Keratinocyte (primary cell): Measurements from ENCODE around the gene GADD45B. TPM values are rescaled to one million over a fixed set of nuclear protein-coding genes. Genes with fewer than 3 reads are reported as not detected.
A peak's percentile ranks its signal among the peaks of the same experiment; 100 is the strongest.

ENCODE experiments used
- DNase-seq: peaks from one replicate; pipeline ENCODE4 v3.0.0-alpha.2; 2011; ENCODE audit warnings: low read depth, missing footprints, low spot score
- FAIRE-seq: peaks from 2 replicates; lab custom pipeline; 2011; peaks lifted over from hg19 to GRCh38; lab: Jason Lieb, UNC
- H2AFZ ChIP-seq: 2 replicates; pipeline ENCODE4 v1.6.0; 2012; ENCODE audit warnings: low read length, control low read depth, inconsistent platforms; ENCODE audit not compliant: control insufficient read depth
- H3K27ac ChIP-seq: 2 replicates; pipeline ENCODE4 v1.5.1; 2011; ENCODE audit warnings: low read length; ENCODE audit not compliant: control insufficient read depth, insufficient read depth
- H3K27me3 ChIP-seq: 3 replicates; pipeline ENCODE4 v1.6.0; 2011; ENCODE audit warnings: low read length; ENCODE audit not compliant: control insufficient read depth, insufficient read depth; ENCODE audit errors: extremely low read depth
- H3K36me3 ChIP-seq, 2 experiments: 2 replicates in 1 of 2; 3 replicates in 1 of 2; pipeline ENCODE4 v1.5.1; 2011; ENCODE audit warnings: low read length in 2 of 2, mild to moderate bottlenecking in 1 of 2; ENCODE audit not compliant: control insufficient read depth in 2 of 2, insufficient read depth in 2 of 2; ENCODE audit errors: extremely low read depth in 1 of 2
- H3K4me1 ChIP-seq: 3 replicates; pipeline ENCODE4 v1.5.1; 2011; ENCODE audit warnings: low read length; ENCODE audit not compliant: control insufficient read depth, insufficient read depth; ENCODE audit errors: extremely low read depth
- H3K4me2 ChIP-seq: 3 replicates; pipeline ENCODE4 v1.6.0; 2011; ENCODE audit warnings: low read depth, low read length; ENCODE audit not compliant: control insufficient read depth, insufficient read depth; ENCODE audit errors: extremely low read depth
- H3K4me3 ChIP-seq, 3 experiments: fragments of 200-600 bp in 1 of 3; sonication (generic) in 1 of 3; 2 replicates in 2 of 3; 3 replicates in 1 of 3; pipeline ENCODE4 v1.5.1; 2011 to 2016; ENCODE audit warnings: low read length in 3 of 3, mild to moderate bottlenecking in 3 of 3, control low read depth in 2 of 3, inconsistent platforms in 1 of 3, low read depth in 1 of 3, mixed read lengths in 1 of 3, mixed run types in 1 of 3, moderate library complexity in 1 of 3; ENCODE audit not compliant: control insufficient read depth in 2 of 3, insufficient read depth in 2 of 3; ENCODE audit errors: extremely low read depth in 1 of 3
- H3K79me2 ChIP-seq: 2 replicates; pipeline ENCODE4 v1.6.0; 2012; ENCODE audit warnings: low read length; ENCODE audit not compliant: control insufficient read depth, insufficient read depth
- H3K9ac ChIP-seq: 3 replicates; pipeline ENCODE4 v1.6.0; 2011; ENCODE audit warnings: low read length; ENCODE audit not compliant: control insufficient read depth, insufficient read depth; ENCODE audit errors: extremely low read depth
- H3K9me1 ChIP-seq: 3 replicates; pipeline ENCODE4 v1.6.0; 2011; ENCODE audit warnings: low read length; ENCODE audit not compliant: control insufficient read depth, insufficient read depth; ENCODE audit errors: extremely low read depth
- H3K9me3 ChIP-seq: 2 replicates; pipeline ENCODE4 v1.5.1; 2012; ENCODE audit warnings: low read depth, low read length; ENCODE audit not compliant: control insufficient read depth
- H4K20me1 ChIP-seq: 3 replicates; pipeline ENCODE4 v1.6.0; 2011; ENCODE audit warnings: low read length; ENCODE audit not compliant: control insufficient read depth, insufficient read depth; ENCODE audit errors: extremely low read depth
- CTCF ChIP-seq, 3 experiments: IDR thresholded peaks in 1 of 3; conservative IDR thresholded peaks in 1 of 3; optimal IDR thresholded peaks in 1 of 3; 2 replicates in 2 of 3; 3 replicates in 1 of 3; pipeline versions ENCODE3 to v1.5.1; 2011; ENCODE audit warnings: low read length in 3 of 3, mild to moderate bottlenecking in 3 of 3, moderate library complexity in 2 of 3, control low read depth in 1 of 3, inconsistent platforms in 1 of 3; ENCODE audit not compliant: insufficient read depth in 2 of 3; ENCODE audit errors: extremely low read depth in 1 of 3
- EZH2 ChIP-seq: IDR thresholded peaks from one replicate; pipeline ENCODE4 v1.6.1; 2012; ENCODE audit warnings: inconsistent platforms, mild to moderate bottlenecking, low read length, moderate library complexity
- dilution Hi-C: fragments of 300-500 bp; cut with MboI; formaldehyde crosslinking; loops from one replicate; pipeline ENCODE4 v1.7.0; 2020; ENCODE audit warnings: low sequenced_read_pairs; ENCODE audit not compliant: extremely low pct_ligation_motif_present
- polyA plus RNA-seq, 5 experiments: library from polyadenylated mRNA; depleted of rRNA in 3 of 5; stranded (reverse) in 3 of 5; stranded (forward) in 1 of 5; unstranded in 1 of 5; fragments of >200 nt; gene quantifications; 1 replicate in 1 of 5; 2 replicates in 3 of 5; 3 replicates in 1 of 5; pipeline versions ENCODE4 v1.2.1 to v1.2.3, GENCODE V29; 2011 to 2012; ENCODE audit warnings: missing spikeins in 2 of 5, low read depth in 1 of 5, low replicate concordance in 1 of 5

GADD45B gene
- polyA plus RNA-seq, 1 donor (not counting 4 experiments of a cell fraction or from before 2014, with no cell fraction given), result 20.6 TPM

DNA sequence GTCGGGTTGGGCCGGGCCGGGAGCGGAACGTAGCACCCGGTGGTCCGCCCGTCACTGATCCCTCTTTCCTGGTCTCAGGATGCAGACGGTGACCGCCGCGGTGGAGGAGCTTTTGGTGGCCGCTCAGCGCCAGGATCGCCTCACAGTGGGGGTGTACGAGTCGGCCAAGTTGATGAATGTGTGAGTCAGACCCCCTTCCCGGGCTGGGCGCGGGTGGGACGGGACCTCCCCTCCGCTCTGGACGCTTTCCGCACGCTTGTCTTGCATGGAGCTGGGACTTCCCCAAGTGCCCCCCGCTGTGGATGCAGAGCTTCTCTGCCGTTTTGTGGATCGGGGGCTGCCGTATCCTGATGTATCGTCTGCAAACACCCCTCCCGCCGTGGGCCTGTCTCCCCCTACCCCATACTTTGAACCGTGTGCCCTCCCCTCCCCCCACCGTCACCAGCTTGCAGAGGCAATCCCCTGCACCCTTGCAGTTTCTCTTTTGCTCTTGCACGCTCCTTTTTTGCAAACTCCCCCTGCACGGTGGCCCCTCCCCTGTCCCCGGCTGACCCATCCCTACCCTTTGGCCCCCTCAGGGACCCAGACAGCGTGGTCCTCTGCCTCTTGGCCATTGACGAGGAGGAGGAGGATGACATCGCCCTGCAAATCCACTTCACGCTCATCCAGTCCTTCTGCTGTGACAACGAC lies 669 bp downstream of the GADD45B start:
- no peaks in the 10 kb centered on the region for H3K9me1 ChIP-seq
- H2AFZ ChIP-seq, result no peak overlapping the region
- H3K4me2 ChIP-seq, result peak overlapping the region; percentile 79
- peak overlapping the region; percentile 76 for H3K27ac ChIP-seq
- H3K9ac ChIP-seq, result peak overlapping the region; percentile 86
- dilution Hi-C loops, result no loop called here
- peaks cover 5 to 8% of the 10 kb centered on the region in 2 experiments for H3K36me3 ChIP-seq
- DNase-seq (no peak), FAIRE-seq (no peak)
- no peaks in the 10 kb centered on the region for H3K9me3 ChIP-seq
- H3K4me3 ChIP-seq, result peak overlapping the region; percentile 84 to 99 (median 89)
- no peaks in the 10 kb centered on the region for H3K27me3 ChIP-seq
- H4K20me1 ChIP-seq, result peaks cover 6% of the 10 kb centered on the region
- peaks cover 21% of the 10 kb centered on the region for H3K79me2 ChIP-seq
- peaks cover 5% of the 10 kb centered on the region for H3K4me1 ChIP-seq
- TF ChIP-seq CTCF (optimal IDR thresholded peaks at IDR 0.05 in 1 of 3, IDR thresholded peaks at IDR 0.05 in 1 of 3, conservative IDR thresholded peaks at IDR 0.05 in 1 of 3; ENCODE audit: extremely low read depth in 1 of 3, insufficient read depth in 2 of 3, low read length in 3 of 3), result no peak
- TF ChIP-seq EZH2, result no peak

DNA sequence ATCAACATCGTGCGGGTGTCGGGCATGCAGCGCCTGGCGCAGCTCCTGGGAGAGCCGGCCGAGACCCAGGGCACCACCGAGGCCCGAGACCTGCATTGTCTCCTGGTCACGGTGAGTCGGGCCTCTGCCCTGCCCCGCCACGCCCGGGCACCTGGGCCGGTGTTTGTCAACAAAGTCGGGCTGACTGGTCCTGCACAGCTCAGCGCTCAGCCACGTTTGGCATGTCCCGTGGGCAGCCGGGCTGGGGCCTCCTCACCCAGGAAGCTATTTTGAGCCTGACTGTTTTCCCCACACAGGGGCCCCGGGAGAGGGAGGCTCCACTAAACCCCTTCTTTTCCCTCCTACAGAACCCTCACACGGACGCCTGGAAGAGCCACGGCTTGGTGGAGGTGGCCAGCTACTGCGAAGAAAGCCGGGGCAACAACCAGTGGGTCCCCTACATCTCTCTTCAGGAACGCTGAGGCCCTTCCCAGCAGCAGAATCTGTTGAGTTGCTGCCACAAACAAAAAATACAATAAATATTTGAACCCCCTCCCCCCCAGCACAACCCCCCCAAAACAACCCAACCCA lies 1.3 kb downstream of the GADD45B start:
- H3K9me3 ChIP-seq, result peaks cover under 1% of the 10 kb centered on the region
- peak overlapping the region; percentile 76 for H3K27ac ChIP-seq
- H3K36me3 ChIP-seq, result peaks cover 5 to 8% of the 10 kb centered on the region in 2 experiments
- peaks cover 5% of the 10 kb centered on the region for H3K4me1 ChIP-seq
- no peak overlapping the region for H2AFZ ChIP-seq
- TF ChIP-seq EZH2, result no peak
- no peak for TF ChIP-seq CTCF (optimal IDR thresholded peaks at IDR 0.05 in 1 of 3, IDR thresholded peaks at IDR 0.05 in 1 of 3, conservative IDR thresholded peaks at IDR 0.05 in 1 of 3; ENCODE audit: extremely low read depth in 1 of 3, insufficient read depth in 2 of 3, low read length in 3 of 3)
- peak overlapping the region; percentile 86 for H3K9ac ChIP-seq
- peaks cover 6% of the 10 kb centered on the region for H4K20me1 ChIP-seq
- no peaks in the 10 kb centered on the region for H3K9me1 ChIP-seq
- H3K4me3 ChIP-seq, result peak overlapping the region; percentile 84 to 99 (median 89)
- peak overlapping the region; percentile 79 for H3K4me2 ChIP-seq
- DNase-seq, result no peak
- dilution Hi-C loops, result no loop called here
- H3K27me3 ChIP-seq, result no peaks in the 10 kb centered on the region
- H3K79me2 ChIP-seq, result peaks cover 21% of the 10 kb centered on the region
- FAIRE-seq, result no peak
